Hepatocyte (in vitro differentiated cells): Measurements from ENCODE around the gene ZNF44. TPM values are rescaled to one million over a fixed set of nuclear protein-coding genes. Genes with fewer than 3 reads are reported as not detected.

Experiments
- DNase-seq: peaks from one replicate; pipeline ENCODE4 v3.0.0-alpha.2; 2016; ENCODE audit warnings: low spot score
- H2AFZ ChIP-seq: fragments of 200-600 bp; sonication (generic); 2 replicates; pipeline ENCODE4 v1.6.0; 2016; ENCODE audit warnings: antibody characterized with exemption, mild to moderate bottlenecking
- H3K27ac ChIP-seq: fragments of 200-600 bp; sonication (generic); 2 replicates; pipeline ENCODE4 v1.5.1; 2016; ENCODE audit warnings: mild to moderate bottlenecking
- H3K27me3 ChIP-seq: fragments of 200-600 bp; sonication (generic); 2 replicates; pipeline ENCODE4 v1.6.1; 2016
- H3K36me3 ChIP-seq: fragments of 200-600 bp; sonication (generic); replicated peaks from 2 replicates; pipeline ENCODE4 v1.5.1; 2016; ENCODE audit warnings: low read depth; ENCODE audit not compliant: insufficient read depth
- H3K4me1 ChIP-seq: fragments of 200-600 bp; sonication (generic); 2 replicates; pipeline ENCODE4 v1.5.1; 2016; ENCODE audit warnings: mild to moderate bottlenecking, moderate library complexity; ENCODE audit not compliant: insufficient read depth
- H3K4me2 ChIP-seq: fragments of 200-600 bp; sonication (generic); 2 replicates; pipeline ENCODE4 v1.6.0; 2016
- H3K4me3 ChIP-seq: fragments of 200-600 bp; sonication (generic); 2 replicates; pipeline ENCODE4 v1.5.1; 2016; ENCODE audit warnings: mild to moderate bottlenecking
- H3K79me2 ChIP-seq: fragments of 200-600 bp; sonication (generic); 2 replicates; pipeline ENCODE4 v1.6.0; 2017; ENCODE audit warnings: mild to moderate bottlenecking
- H3K9me2 ChIP-seq: fragments of 200-600 bp; sonication (generic); replicated peaks from 2 replicates; pipeline ENCODE4 v1.6.0; 2017; ENCODE audit warnings: mild to moderate bottlenecking; ENCODE audit not compliant: insufficient read depth
- H3K9me3 ChIP-seq: fragments of 200-600 bp; sonication (generic); 2 replicates; pipeline ENCODE4 v1.5.1; 2016; ENCODE audit warnings: low read depth, mild to moderate bottlenecking
- H4K20me1 ChIP-seq: fragments of 200-600 bp; sonication (generic); 2 replicates; pipeline ENCODE4 v1.6.0; 2016; ENCODE audit warnings: mild to moderate bottlenecking; ENCODE audit not compliant: insufficient read depth, poor library complexity, severe bottlenecking
- CTCF ChIP-seq: fragments of 200-600 bp; sonication (generic); IDR thresholded peaks from 2 replicates; pipeline ENCODE4 v1.5.1; 2016; ENCODE audit warnings: antibody characterized with exemption, mild to moderate bottlenecking; ENCODE audit not compliant: poor library complexity
- EZH2 ChIP-seq: fragments of 200-600 bp; sonication (generic); IDR thresholded peaks from 2 replicates; pipeline ENCODE4 v1.6.1; 2016; ENCODE audit warnings: antibody characterized with exemption, mild to moderate bottlenecking, borderline replicate concordance
- EZH2phosphoT487 ChIP-seq: fragments of 200-600 bp; sonication (generic); IDR thresholded peaks from one replicate; pipeline ENCODE4 v1.6.1; 2018; ENCODE audit warnings: antibody characterized with exemption, mild to moderate bottlenecking, low read depth, moderate library complexity; ENCODE audit not compliant: unreplicated experiment, severe bottlenecking
- WGBS: methylation state at CpG from one replicate; pipeline ENCODE4 v1.1.6; 2016; ENCODE audit warnings: low lambda C conversion rate; ENCODE audit errors: missing lambda C conversion rate; 5-methylcytosine and 5-hydroxymethylcytosine counted together
- polyA plus RNA-seq: library from polyadenylated mRNA; unstranded; fragments of >200 nt; fragmentation: Nextera tagmentation; extraction: Ambion mirVana; gene quantifications from 2 replicates; pipeline ENCODE4 v1.2.1, GENCODE V29; 2016
- total RNA-seq: library from RNA; depleted of rRNA; stranded (reverse); fragments of >200 nt; gene quantifications from 2 replicates; pipeline ENCODE4 v1.2.3, GENCODE V29; 2014

The ZNF44 gene
- total and polyA plus RNA-seq, 2 experiments from 2014 or later: 9.9 to 10.9 TPM

- no peaks in the 10 kb centered on the region for H3K79me2 ChIP-seq
- H3K4me1 ChIP-seq: no peaks in the 10 kb centered on the region
- no peaks in the 10 kb centered on the region for H3K36me3 ChIP-seq
- no peak overlapping the region for H3K27ac ChIP-seq
- 99% methylated on average over 45 of the region's 46 CpGs for WGBS
- no peaks in the 10 kb centered on the region for H3K9me2 ChIP-seq
- H3K9me3 ChIP-seq: peaks cover 30% of the 10 kb centered on the region
- H3K4me2 ChIP-seq: no peak overlapping the region
- H4K20me1 ChIP-seq: no peaks in the 10 kb centered on the region
- no peak for DNase-seq
- no peak overlapping the region for H3K4me3 ChIP-seq
- H2AFZ ChIP-seq: no peak overlapping the region
- TF ChIP-seq CTCF (no peak), EZH2 (no peak), EZH2phosphoT487 (no peak)
- H3K27me3 ChIP-seq: no peaks in the 10 kb centered on the region
Observed at GRCh38 chr19:12265921-12266704, 28.6 kb downstream of the ZNF44 start.

- Histone ChIP-seq H3K27ac (no peak overlapping the region), H3K79me2 (no peaks in the 10 kb centered on the region), H3K36me3 (no peaks in the 10 kb centered on the region), H3K9me2 (no peaks in the 10 kb centered on the region), H3K4me1 (no peaks in the 10 kb centered on the region), H3K27me3 (no peaks in the 10 kb centered on the region), H3K9me3 (no peaks in the 10 kb centered on the region), H4K20me1 (no peaks in the 10 kb centered on the region), H2AFZ (no peak overlapping the region), H3K4me3 (no peak overlapping the region), H3K4me2 (no peak overlapping the region)
- WGBS: 94% methylated on average over 1 of the region's 1 CpG
- no peak for TF ChIP-seq EZH2phosphoT487
- no peak for TF ChIP-seq EZH2
- TF ChIP-seq CTCF: no peak
- no peak for DNase-seq
Observed at GRCh38 chr19:12261554-12261953, 33.1 kb downstream of the ZNF44 start.

GRCh38 chr19:12260861-12261260, 33.8 kb downstream of the ZNF44 start:
- Histone ChIP-seq H4K20me1 (no peaks in the 10 kb centered on the region), H3K4me3 (no peak overlapping the region), H3K4me1 (no peaks in the 10 kb centered on the region), H3K27me3 (no peaks in the 10 kb centered on the region), H3K36me3 (no peaks in the 10 kb centered on the region), H3K27ac (no peak overlapping the region), H3K9me3 (no peaks in the 10 kb centered on the region), H3K4me2 (no peak overlapping the region), H3K9me2 (no peaks in the 10 kb centered on the region), H2AFZ (no peak overlapping the region), H3K79me2 (no peaks in the 10 kb centered on the region)
- TF ChIP-seq CTCF (no peak), EZH2 (no peak), EZH2phosphoT487 (no peak)
- 96% methylated on average over 3 of the region's 3 CpGs for WGBS
- DNase-seq: no peak
